GM21360 (cell line): Measurements from ENCODE around the gene IL11.
A peak's percentile ranks its signal among the peaks of the same experiment; 100 is the strongest.

Experiments used
- ATAC-seq: cut with Tn5 transposase; IDR thresholded peaks from one replicate; pipeline ENCODE4 v1.9.1; 2021; ENCODE audit warnings: mild to moderate bottlenecking, moderate library complexity; ENCODE audit not compliant: unreplicated experiment

IL11 gene

DNA sequence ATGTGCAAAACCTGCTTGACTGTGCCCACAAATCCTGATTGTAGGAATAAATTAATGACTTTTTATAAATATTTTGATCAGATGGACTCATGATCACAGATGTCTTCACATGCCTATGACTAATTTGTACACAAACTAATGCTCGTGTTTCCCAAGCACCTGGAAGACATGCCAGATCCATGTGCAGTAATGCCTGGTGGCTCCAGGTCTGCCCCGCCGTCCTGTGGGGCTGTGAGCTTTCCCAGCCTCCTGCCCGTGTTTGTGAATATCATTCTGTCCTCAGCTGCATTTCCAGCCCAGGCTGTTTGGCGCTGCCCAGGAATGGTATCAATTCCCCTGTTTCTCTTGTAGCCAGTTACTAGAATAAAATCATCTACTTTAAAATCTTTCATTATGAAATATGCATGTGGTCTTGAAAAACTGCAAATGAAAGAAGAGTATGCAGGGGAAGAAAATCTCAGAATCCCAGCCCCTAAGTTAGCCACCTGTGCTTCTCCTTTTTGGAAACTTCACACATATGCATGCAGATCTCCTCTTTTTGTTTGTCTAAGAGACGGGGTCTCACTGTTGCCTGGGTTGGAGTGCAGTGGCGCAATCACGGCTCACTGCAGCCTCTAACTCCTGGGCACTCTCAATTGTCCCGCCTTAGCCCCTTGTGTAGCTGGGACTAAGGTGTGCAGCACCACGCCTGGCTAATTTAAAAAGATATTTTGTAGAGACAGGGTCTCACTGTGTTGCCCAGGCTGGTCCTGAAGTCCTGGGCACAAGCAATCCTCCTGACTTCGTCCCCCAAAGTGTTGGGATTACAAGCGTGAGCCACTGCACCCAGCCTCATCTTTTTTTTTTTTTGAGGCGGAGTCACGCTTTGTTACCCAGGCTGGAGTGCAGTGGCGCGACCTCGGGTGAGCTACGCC lies 21.7 kb upstream of the IL11 start:
- ATAC-seq = no peak

DNA sequence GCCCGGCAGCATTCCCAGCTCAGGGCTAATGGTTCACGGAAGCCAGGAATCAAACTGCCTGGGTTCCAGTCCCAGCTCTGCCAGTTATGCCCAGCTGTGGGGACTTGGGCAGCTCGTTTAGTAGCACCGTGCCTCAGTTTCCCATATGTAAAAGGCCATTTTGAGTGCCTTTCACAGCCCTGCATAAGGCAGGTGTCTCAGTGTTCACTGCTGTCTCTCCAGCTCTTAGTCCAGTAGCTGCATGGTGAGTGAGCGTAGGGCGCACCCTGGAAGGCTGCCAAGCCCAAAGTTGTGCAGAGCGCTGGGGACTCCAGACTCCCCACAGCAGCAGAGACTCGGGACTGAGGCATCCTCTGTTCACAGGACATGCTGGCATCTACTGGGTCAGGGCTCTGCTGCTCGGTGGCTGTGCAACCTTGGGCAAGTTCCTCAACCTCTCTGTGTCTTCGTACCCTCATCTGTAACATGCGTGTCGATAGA lies 21.0 kb upstream of the IL11 start:
- ATAC-seq = no peak

DNA sequence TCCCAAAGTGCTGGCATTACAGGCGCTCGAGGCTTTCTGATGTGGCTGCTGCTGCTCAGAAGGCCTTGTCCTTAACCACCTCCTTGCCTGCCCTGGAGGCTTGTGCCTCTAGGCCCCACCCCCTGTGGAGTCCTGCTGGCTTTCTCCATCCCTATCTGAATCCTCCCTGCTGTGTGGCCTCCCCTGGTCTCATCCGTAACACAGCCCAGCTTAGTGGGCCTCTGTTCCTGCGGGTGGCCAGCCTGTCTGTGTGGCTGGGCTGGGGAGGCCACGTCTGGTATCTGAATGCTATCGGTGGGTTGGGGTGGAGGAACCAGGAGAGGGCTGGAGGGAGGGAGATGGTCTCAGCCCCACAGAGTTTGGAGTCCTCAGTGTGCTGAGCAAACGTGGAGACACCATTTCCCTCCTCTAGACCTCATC lies 20.2 kb upstream of the IL11 start:
- no peak for ATAC-seq

DNA sequence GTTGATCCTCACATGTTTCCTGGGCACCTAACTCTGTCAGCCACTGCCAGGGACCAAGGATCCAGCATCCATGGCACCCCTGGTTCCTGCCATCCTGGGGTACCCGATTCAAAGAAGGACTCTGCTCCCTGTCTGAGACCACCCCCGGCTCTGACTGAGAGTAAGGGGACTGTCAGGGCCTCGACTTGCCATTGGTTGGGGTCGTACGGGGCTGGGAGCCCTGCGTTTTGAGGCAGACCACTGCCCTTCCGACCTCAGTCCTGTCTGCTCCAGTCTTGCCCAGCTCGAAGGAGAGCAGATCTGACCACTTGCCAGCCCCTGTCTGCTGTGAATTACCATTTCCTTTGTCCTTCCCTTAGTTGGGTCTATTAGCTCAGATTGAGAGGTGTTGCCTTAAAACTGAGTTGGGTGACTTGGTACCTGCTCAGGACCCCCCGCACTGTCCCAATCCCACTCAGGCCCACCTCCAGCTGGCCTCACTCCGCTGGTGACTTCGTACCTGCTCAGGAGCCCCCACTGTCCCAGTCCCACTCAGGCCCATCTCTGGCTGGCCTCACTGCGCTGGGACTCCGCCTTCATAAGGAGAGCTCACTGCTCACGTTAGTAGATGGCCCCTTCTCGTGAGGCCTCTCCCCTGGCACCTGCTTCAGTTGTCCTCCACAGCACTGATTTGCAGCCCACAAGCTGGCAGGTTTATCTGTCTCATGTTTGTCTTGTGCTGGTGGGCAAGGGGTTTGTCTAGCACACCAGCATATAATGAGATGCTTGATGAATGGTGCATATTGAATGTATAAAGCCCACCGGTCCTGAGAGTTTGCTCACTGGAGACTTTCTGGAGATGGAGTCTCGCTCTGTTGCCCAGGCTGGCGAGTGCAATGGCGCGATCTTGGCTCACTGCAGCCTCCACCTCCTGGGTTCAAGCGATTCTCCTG lies 19.4 kb upstream of the IL11 start:
- no peak for ATAC-seq

DNA sequence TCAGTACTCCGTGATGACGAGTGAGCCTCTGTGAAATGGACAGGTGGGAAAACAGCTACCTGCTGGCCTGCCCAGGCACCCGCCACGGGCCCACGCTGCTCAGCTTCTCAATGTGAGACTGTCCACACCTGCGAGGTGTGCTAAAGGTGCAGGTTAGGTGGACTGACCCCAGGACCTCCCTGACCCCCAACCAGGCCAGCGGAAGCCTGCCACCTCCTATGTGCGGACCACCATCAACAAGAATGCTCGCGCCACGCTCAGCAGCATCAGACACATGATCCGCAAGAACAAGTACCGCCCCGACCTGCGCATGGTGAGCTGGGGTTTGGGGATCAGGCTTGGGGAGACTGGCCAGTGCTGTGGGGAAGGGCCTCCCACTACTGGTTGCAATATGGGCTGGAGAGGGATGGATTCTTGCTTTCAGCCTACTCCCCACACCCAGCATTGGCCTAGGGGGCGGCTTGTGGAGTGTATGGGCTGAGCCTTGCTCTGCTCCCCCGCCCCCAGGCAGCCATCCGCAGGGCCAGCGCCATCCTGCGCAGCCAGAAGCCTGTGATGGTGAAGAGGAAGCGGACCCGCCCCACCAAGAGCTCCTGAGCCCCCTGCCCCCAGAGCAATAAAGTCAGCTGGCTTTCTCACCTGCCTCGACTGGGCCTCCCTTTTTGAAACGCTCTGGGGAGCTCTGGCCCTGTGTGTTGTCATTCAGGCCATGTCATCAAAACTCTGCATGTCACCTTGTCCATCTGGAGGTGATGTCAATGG lies 17.7 kb upstream of the IL11 start:
- no peak for ATAC-seq

DNA sequence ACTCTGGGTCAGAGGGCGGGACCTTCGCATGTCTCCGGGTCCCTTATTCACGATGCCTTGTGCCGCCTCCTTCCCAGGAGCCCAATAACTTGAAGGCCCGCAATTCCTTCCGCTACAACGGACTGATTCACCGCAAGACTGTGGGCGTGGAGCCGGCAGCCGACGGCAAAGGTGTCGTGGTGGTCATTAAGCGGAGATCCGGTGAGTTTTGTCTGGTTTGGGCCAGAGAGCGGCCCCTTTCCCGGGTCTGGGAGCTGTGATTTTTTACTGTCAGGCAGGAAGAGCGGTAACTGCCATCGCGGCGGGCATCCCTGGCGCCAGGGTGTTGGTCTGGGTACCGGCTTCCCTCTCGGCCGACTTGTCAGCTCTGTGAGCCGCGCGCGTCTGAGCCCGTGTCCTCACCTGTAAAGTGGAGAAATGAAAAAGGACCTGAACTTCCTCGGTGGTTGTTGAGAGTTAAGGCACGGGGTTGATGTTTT lies 16.3 kb upstream of the IL11 start:
- no peak for ATAC-seq

DNA sequence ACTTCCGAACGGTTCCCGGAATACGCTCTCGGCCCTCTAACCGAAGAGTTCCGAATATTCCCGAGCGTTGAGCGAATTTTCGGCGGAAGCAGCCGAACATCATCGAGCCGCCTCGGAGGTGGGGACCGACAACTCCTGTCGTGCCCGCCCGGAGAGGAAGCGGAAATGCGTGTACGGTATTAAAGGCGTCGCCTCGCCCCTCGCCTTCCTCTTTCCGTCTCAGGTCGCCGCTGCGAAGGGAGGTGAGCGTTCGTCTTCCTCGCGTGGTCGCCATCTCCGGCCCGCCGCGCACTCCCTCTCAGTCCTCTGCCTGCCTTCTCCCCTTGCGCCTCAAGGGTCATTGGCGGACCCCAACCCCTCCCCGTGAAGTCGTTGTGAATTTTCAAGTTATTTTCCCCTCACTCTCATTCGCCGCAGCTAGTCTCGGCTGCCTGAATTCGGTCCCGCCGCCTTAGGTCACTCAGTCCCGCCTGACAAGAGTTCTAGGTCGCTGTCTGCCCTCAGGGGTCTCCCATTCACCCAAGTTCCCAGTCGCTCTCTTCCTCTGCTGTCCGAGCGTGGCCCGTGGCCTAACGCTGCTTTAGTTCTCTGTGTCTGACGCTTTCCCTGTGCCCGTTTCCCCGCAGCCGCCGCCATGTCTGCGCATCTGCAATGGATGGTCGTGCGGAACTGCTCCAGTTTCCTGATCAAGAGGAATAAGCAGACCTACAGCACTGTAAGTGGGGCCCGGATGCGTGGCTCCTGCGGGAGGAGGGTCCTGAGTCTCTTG lies 15.6 kb upstream of the IL11 start, which contains the start of gene RPL28:
RPL28 (plus strand) TSS at position 209 of the 769 bp plus-strand sequence; CDS start at position 635, 426 bp downstream.
- peak; percentile 51 for ATAC-seq

DNA sequence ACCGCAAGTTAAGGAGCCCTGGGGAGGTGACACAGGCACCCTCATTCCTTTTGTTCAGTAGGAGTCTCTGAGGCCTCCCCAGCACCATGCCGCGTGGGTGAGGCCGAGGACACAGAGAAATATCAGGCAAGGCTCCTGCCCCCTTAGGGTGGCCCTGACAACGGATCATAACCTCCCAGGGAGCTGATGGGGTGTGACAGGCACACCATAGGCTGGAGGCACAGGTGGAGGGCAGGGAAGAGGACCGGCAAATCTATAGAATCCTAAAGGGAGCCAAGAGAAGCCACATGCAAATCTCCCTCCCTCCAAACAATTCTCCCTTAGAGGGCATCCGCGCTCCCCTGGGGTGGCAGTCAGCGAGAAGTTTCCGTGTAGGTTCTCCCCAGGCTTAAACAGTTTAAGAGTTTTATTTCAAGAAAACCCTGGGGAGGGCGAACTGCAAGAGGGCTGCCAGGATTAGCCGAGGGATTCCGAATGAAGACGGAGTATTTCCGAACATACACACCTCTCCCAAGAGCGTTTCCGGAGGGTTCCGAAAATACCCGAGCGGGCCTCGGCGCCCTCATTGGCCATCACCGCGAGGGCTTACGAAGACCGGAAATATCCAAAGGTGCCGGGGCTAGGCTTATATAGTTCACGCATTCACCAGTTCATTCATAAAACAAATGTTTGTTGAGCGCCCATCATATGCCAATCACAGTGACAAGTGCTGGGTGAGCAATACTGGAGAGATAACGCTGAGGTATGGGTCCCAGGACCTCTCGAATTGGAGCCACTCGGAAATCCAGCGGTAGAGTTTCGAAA lies 14.9 kb upstream of the IL11 start:
- ATAC-seq = peak; percentile 43

DNA sequence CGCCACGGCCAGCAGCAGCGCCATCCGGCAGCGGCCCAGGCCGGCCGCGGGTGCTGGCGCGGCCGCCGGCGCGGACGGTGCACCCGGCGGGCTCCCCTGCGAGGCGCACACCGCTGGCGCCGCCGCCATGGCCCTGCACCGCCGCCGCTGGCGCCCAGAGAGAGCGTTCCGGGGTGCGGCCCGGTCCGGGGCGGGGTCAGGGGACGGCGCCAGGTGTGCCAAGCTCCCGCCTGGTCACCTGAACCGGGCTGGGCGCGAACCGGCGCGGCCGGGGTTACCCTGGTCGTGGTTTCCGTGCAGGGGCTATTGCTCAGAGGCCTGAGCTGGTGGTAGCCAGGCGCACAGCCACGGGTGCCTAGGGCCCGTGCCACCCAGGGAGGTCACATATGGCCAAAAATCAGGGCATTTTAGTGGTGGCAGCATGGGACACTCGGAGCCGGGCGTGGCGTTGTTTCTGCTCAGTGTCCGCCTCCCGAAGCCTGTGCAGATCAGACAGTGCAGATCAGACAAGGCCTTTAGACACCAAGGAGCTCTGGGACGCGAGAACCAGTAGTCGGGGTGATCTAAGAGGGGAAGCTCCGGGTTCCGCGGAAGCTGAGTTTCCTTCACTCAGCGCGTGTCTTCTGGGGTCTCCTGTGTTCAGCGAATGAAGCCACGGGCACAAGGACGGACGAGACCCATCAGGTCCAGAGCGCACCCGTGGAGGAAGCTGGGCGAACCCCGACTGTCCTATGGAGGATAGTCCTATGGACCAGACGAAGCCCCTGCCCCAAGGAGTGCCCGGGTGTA lies 14.1 kb upstream of the IL11 start, which contains the start of gene TMEM238:
TMEM238 (minus strand) TSS at position 162 of the 789 bp plus-strand sequence; CDS start at position 129, 33 bp downstream.
- no peak for ATAC-seq

DNA sequence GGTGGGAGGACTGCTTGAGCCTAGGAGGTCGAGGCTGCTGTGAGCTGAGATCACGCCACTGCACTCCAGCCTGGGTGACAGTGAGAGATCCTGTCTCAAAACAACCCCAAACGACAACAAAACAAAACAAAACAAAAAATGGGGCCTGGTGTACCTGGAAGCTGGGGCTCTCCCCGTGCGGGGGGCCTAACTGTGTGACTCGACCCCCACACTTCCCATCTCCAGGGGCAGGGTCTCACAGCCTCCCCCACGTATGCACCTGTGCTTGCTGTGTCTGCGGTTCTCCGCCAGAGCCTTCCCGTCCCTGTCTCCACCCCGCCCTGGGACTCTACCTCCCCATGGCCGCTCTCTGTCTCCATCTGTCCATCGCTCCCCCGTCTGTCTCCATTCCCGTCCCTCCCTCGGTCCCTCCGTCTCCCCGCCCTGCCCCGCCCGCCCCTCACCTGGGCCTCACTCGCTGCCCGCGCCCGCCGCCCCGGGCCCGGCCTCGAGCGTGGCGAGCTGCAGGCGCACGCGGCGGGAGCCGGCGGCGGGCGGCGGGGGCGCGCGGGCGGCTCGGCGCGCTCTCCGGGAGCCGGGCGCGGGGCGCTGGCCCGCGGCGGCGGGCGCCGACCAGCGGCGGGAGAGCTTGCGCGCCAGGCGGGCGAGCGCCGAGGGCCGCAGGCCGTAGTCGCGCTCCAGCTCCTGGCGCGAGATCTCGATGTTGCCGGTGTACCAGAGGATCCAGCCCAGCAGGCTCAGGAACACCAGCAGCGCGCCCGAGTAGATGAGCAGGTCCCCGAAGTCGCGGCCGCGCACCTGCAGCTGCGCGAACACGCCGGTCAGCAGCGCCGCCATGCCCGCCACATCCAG lies 13.2 kb upstream of the IL11 start:
- ATAC-seq = no peak

DNA sequence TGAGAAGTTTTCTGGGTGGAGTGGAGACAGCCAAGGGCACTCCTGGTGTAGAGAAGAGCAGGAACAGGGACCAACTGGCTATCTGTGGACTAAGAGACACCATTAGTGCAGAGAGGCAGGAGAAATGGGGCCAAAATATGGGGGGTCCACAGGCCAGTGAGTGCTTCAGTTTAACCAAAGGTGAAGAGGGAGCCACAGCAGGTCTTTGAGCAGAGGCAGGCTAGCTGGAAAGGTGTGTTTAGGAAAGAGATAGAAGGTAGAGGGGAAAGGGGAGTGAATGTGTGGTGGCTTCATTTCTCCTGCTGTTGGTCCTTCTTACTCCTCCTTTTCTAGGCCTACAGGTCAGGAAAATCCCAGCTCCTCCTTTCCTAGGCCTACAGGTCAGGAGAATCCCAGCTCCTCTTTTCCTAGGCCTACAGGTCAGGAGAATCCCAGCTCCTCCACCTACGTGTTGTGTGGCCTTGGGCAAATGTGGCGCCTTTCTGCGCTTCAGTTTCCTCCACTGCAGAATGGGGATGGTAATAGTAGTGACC lies 12.3 kb upstream of the IL11 start:
- ATAC-seq = no peak

DNA sequence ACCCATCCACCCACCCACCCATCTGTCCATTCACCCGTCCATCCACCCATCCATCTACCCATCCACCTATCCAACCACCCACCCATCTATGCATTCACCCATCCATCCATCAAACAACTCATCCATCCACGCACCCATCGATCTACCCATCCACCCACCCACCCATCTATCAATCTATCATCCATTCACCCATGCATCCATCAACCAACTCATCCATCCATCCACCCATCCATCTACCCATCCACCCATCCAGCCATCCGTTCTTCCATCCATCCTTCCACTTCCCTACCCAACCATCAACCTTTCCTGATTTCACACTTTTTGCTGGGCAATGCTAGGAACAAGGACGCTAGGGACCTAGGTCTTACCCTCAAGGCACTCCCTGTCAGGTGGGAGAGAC lies 11.8 kb upstream of the IL11 start:
- no peak for ATAC-seq

DNA sequence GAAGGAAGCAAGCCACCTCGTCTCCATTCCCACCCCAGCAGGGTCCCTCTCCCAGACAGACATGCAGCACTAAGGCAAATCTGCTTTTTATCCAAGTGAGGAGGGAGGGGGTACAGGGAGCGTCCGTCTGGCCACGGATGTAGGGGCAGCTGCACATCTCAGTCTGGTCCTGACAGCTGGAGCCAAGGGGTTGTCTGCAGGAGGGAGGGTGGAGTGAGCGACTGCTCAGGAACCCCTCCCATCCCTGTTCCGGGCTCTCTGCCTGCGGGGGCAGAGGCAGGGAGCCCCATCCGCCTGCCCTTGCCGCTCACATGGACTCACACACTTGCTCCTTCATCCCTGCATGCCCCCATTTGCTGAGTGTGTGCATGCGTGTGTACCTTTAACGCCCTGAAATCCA lies 8.9 kb upstream of the IL11 start:
- no peak for ATAC-seq

DNA sequence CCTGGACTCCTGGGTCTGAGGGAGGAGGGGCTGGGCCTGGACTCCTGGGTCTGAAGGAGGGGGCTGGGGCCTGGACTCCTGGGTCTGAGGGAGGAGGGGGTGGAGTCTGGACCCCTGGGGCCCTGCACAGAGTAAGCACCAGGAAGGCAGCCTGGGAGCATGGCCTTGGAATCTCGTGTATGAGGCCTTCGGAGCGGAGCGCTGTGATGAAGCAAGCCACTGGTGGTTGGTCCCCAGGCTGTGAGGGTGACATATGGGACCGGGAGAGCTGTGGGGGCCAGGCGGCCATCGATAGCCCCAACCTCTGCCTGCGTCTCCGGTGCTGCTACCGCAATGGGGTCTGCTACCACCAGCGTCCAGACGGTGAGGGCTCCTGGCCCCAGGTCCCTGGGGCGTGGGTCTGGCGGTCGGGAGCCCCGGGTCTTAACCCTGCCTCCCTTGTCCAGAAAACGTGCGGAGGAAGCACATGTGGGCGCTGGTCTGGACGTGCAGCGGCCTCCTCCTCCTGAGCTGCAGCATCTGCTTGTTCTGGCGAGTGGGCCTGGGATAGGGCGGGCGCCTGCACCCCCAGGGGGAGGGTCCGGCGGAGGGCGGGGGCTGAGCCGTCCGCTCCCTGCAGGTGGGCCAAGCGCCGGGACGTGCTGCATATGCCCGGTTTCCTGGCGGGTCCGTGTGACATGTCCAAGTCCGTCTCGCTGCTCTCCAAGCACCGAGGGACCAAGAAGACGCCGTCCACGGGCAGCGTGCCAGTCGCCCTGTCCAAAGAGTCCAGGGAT lies 7.3 kb upstream of the IL11 start:
- no peak for ATAC-seq

DNA sequence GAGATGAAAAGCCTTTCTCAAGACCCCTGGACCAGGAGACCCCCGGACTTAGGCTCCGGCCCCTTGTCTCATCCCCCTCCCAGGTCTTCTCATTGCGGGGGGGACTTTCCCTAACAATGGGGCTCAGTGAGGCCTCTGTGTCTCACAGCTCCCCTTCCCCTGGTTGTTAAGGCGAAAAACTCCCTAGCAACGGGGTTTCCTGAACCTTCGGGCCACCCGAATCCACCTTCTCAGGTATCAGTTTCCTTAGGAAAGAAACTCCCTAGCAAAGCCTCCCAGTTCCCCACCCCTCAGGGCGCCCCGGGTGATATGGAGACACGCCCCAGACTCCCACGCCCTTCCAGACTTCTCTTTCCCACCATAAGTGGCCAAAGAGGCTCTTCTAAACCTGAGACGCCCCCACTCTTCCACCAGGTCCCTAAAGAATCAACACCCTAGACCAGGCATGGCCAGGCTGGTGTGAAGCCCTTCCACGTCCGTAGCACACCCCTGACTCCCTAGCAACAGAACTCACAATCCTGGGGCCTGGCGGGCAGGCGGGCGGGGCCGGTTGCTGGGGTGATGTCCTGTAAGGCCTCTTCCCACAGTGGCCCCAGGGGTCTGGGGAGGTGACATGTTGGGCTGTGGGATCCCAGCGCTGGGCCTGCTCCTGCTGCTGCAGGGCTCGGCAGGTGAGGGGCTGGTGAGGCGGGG lies 6.1 kb upstream of the IL11 start, which contains the start of gene TMEM190:
TMEM190 (plus strand) TSS at position 586 of the 693 bp plus-strand sequence; CDS start at position 614, 28 bp downstream.
- no peak for ATAC-seq
